ENCODE data around the gene PIN1.

GRCh38 chr19:9819596-9819909, 15.6 kb upstream of the PIN1 start:
- no peak for TF ChIP-seq CTCF (IDR thresholded peaks at IDR 0.05)
- TF ChIP-seq ZFX (IDR thresholded peaks at IDR 0.05; ENCODE audit: borderline replicate concordance), result no peak

Data from 22Rv1 (cell line).